HepG2 (cell line): Measurements from ENCODE around the gene LOXL3. TPM values are rescaled to one million over a fixed set of nuclear protein-coding genes. Genes with fewer than 3 reads are reported as not detected.

Experiments used
- CBX2 ChIP-seq, 2 experiments: fragments of 200-600 bp in 1 of 2; sonication (generic); formaldehyde crosslinking in 1 of 2; IDR thresholded peaks; 2 replicates each; pipeline versions ENCODE4 v1.7.0 to v1.8.1; 2018 to 2022; ENCODE audit warnings: low read depth in 2 of 2, low read length in 1 of 2, mild to moderate bottlenecking in 1 of 2, missing genetic modification reagents in 1 of 2
- HDAC2 ChIP-seq: sonication (generic); formaldehyde crosslinking; IDR thresholded peaks from 2 replicates; pipeline ENCODE4 v1.4.0; 2020; ENCODE audit warnings: missing genetic modification reagents
- HMGA1 ChIP-seq: sonication (generic); formaldehyde crosslinking; conservative IDR thresholded peaks from 2 replicates; pipeline ENCODE4 v1.4.0; 2020; ENCODE audit warnings: missing genetic modification reagents
- PCBP2 ChIP-seq: fragments of 200-400 bp; formaldehyde crosslinking; optimal IDR thresholded peaks from 2 replicates; pipeline ENCODE3; 2018; ENCODE audit warnings: low read length, low read depth; ENCODE audit not compliant: poor library complexity, severe bottlenecking
- PHF8 ChIP-seq: sonication (generic); formaldehyde crosslinking; IDR thresholded peaks from 2 replicates; pipeline ENCODE4 v1.5.0; 2020; ENCODE audit warnings: missing genetic modification reagents
- POLR2A ChIP-seq, 2 experiments: IDR thresholded peaks; 2 replicates each; pipeline ENCODE4 v1.6.1; 2011; ENCODE audit warnings: low read depth in 2 of 2, low read length in 2 of 2, mild to moderate bottlenecking in 1 of 2, moderate library complexity in 1 of 2; ENCODE audit not compliant: insufficient read depth in 1 of 2
- PPARG ChIP-seq: conservative IDR thresholded peaks from 2 replicates; pipeline ENCODE4 v1.6.1; 2016; ENCODE audit warnings: missing biosample characterization, missing genetic modification reagents
- RFX5 ChIP-seq: IDR thresholded peaks from 2 replicates; pipeline ENCODE4 v1.6.1; 2011; ENCODE audit warnings: low read depth, low read length, improper control_type of control experiment
- SRF ChIP-seq: IDR thresholded peaks from 2 replicates; pipeline ENCODE4 v1.6.1; 2011; ENCODE audit warnings: mild to moderate bottlenecking, low read depth, low read length, moderate library complexity
- TBP ChIP-seq: sonication (generic); formaldehyde crosslinking; IDR thresholded peaks from 2 replicates; pipeline ENCODE4 v1.5.0; 2020; ENCODE audit warnings: missing genetic modification reagents
- TBX2 ChIP-seq: sonication (generic); formaldehyde crosslinking; IDR thresholded peaks from 2 replicates; pipeline ENCODE4 v1.5.0; 2020; ENCODE audit warnings: missing genetic modification reagents, mild to moderate bottlenecking, borderline replicate concordance
- ZC3H13 ChIP-seq: sonication (generic); formaldehyde crosslinking; IDR thresholded peaks from 2 replicates; pipeline ENCODE4 v1.8.1; 2023; ENCODE audit warnings: mild to moderate bottlenecking, missing genetic modification reagents, moderate library complexity
- ZFP41 ChIP-seq: sonication (generic); formaldehyde crosslinking; IDR thresholded peaks from 2 replicates; pipeline ENCODE4 v1.4.0; 2020; ENCODE audit warnings: mild to moderate bottlenecking, missing genetic modification reagents, borderline replicate concordance
- ZNF17 ChIP-seq: sonication (generic); formaldehyde crosslinking; IDR thresholded peaks from 2 replicates; pipeline ENCODE4 v1.5.0; 2020; ENCODE audit warnings: mild to moderate bottlenecking, missing genetic modification reagents
- ZNF232 ChIP-seq: sonication (generic); formaldehyde crosslinking; IDR thresholded peaks from 2 replicates; pipeline ENCODE4 v1.4.0; 2020; ENCODE audit warnings: missing genetic modification reagents, borderline replicate concordance
- ZSCAN29 ChIP-seq: sonication (generic); formaldehyde crosslinking; conservative IDR thresholded peaks from 2 replicates; pipeline ENCODE4 v1.4.0; 2020; ENCODE audit warnings: mild to moderate bottlenecking, missing genetic modification reagents
- ZZZ3 ChIP-seq: sonication (generic); formaldehyde crosslinking; IDR thresholded peaks from 2 replicates; pipeline ENCODE4 v1.4.0; 2020; ENCODE audit warnings: missing genetic modification reagents, mild to moderate bottlenecking, borderline replicate concordance
- polyA plus RNA-seq, 8 experiments: library from polyadenylated mRNA; depleted of rRNA in 3 of 8; stranded (reverse) in 7 of 8; unstranded in 1 of 8; fragments of >200 nt; fragmentation: Illumina TruSeq in 4 of 8; extraction: Trizol in 4 of 8; gene quantifications; 2 replicates each; pipeline versions ENCODE4 v1.2.1 to v1.2.3, GENCODE V29; 2011 to 2016; ENCODE audit warnings: low read depth in 4 of 8, missing spikeins in 1 of 8, mixed read lengths in 1 of 8; ENCODE audit not compliant: insufficient read depth in 1 of 8
- total RNA-seq, 5 experiments: library from RNA; depleted of rRNA; stranded (reverse); fragments of >200 nt; fragmentation: Illumina TruSeq; extraction: Trizol; gene quantifications; 2 replicates each; pipeline ENCODE4 v1.2.3, GENCODE V29; 2016; ENCODE audit warnings: low read depth in 1 of 5
- TF ChIP-seq, protein P1 (sequence below): sonication (generic); formaldehyde crosslinking; IDR thresholded peaks from 2 replicates; pipeline ENCODE4 v1.4.0; 2020; ENCODE audit warnings: mild to moderate bottlenecking, low read depth, missing genetic modification reagents
- TF ChIP-seq, protein P2 (sequence below): sonication (generic); formaldehyde crosslinking; IDR thresholded peaks from 2 replicates; pipeline ENCODE4 v1.8.1; 2023; ENCODE audit warnings: mild to moderate bottlenecking, inconsistent platforms, moderate library complexity, missing genetic modification reagents, borderline replicate concordance
- TF ChIP-seq, protein P3 (sequence below): sonication (generic); formaldehyde crosslinking; IDR thresholded peaks from 2 replicates; pipeline ENCODE4 v1.8.0; 2022; ENCODE audit warnings: mild to moderate bottlenecking, missing genetic modification reagents, borderline replicate concordance
- TF ChIP-seq, protein P4 (sequence below): sonication (generic); formaldehyde crosslinking; IDR thresholded peaks from 2 replicates; pipeline ENCODE4 v1.5.1; 2020; ENCODE audit warnings: mild to moderate bottlenecking, moderate library complexity, missing genetic modification reagents

LOXL3 gene
- total and polyA plus RNA-seq, 2 of the 13 experiments (the other 11 are each of a cell fraction or from before 2014, with no cell fraction given), result 0.55 to 6.5 TPM

DNA sequence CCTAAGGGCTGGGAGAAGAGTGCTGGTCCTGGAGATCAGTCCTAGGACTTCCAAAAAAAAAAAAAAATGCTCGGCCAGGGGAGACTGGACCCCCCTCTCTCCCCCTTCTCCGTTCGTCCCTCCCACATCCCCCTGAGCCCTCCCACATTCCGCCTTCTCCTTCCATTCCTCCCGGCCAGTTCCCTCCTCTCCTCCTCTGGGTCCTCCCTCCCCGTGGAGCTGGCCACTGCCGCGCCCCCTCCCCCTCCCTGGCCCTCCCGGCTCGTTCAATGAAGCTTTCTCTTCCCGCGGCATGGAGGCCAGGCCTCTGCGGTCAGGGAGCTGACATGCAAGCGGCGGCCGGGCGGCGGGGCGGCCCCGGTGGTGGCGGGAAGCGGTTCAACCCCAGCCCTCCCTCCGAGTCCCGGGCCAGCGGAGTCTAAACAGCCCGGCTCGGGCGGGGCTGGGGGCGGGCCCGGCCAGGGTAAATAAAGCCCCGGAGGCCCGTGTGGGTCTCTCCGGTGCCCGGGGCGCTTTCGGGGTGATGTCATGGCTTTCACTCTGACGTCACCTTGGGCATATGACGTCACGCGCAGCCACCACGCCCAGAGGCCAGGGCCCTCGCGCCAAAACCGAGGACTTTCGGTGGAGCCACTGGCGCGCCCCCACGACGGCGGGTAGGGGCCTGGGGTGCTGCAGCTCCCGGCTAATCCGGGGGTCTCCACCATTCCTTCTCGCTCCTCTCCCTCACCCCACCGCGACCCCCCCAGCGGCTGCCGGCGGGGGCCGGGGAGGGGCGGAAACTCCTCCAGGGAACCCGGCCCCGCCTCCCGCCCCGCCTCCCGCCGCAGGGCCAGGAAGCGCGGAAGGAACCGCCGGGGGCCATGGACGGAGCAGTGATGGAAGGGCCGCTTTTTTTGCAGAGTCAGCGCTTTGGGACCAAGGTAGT is at the start of gene LOXL3, which contains the start of gene DOK1 (continued):
- peak; percentile 46; the same call in 1 of the 2 replicates for TF ChIP-seq ZC3H13 (CRISPR knock-in tag)
- no peak for TF ChIP-seq POLR2A (IDR thresholded peaks at IDR 0.05; ENCODE audit: insufficient read depth in 1 of 2, low read depth in 2 of 2, low read length in 2 of 2)
- TF ChIP-seq HDAC2 (CRISPR knock-in tag), result no peak
- TF ChIP-seq CBX2 (IDR thresholded peaks at IDR 0.05; ENCODE audit: low read depth, low read length), result no peak
- no peak for TF ChIP-seq CBX2 (CRISPR knock-in tag; IDR thresholded peaks at IDR 0.05; ENCODE audit: low read depth)
- TF ChIP-seq TBP, result no peak
- no peak for TF ChIP-seq PCBP2
- TF ChIP-seq, protein P1, sequence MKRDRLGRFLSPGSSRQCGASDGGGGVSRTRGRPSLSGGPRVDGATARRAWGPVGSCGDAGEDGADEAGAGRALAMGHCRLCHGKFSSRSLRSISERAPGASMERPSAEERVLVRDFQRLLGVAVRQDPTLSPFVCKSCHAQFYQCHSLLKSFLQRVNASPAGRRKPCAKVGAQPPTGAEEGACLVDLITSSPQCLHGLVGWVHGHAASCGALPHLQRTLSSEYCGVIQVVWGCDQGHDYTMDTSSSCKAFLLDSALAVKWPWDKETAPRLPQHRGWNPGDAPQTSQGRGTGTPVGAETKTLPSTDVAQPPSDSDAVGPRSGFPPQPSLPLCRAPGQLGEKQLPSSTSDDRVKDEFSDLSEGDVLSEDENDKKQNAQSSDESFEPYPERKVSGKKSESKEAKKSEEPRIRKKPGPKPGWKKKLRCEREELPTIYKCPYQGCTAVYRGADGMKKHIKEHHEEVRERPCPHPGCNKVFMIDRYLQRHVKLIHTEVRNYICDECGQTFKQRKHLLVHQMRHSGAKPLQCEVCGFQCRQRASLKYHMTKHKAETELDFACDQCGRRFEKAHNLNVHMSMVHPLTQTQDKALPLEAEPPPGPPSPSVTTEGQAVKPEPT (CRISPR knock-in tag), result no peak; the same call in none of the 2 replicates
- TF ChIP-seq ZFP41 (CRISPR knock-in tag), result no peak
- no peak for TF ChIP-seq HMGA1 (CRISPR knock-in tag)
- no peak for TF ChIP-seq ZNF232 (CRISPR knock-in tag)
- TF ChIP-seq, protein P2, sequence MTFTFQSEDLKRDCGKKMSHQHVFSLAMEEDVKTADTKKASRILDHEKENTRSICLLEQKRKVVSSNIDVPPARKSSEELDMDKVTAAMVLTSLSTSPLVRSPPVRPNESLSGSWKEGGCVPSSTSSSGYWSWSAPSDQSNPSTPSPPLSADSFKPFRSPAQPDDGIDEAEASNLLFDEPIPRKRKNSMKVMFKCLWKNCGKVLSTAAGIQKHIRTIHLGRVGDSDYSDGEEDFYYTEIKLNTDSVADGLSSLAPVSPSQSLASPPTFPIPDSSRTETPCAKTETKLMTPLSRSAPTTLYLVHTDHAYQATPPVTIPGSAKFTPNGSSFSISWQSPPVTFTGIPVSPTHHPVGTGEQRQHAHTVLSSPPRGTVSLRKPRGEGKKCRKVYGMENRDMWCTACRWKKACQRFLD (CRISPR knock-in tag), result no peak
- no peak for TF ChIP-seq PPARG
- no peak for TF ChIP-seq SRF
- TF ChIP-seq, protein P3, sequence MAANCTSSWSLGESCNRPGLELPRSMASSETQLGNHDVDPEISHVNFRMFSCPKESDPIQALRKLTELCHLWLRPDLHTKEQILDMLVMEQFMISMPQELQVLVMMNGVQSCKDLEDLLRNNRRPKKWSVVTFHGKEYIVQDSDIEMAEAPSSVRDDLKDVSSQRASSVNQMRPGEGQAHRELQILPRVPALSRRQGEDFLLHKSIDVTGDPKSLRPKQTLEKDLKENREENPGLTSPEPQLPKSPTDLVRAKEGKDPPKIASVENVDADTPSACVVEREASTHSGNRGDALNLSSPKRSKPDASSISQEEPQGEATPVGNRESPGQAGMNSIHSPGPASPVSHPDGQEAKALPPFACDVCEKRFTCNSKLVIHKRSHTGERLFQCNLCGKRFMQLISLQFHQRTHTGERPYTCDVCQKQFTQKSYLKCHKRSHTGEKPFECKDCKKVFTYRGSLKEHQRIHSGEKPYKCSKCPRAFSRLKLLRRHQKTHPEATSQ (CRISPR knock-in tag), result no peak
- TF ChIP-seq TBX2 (CRISPR knock-in tag), result 0 out of 2 replicates have a peak, but pooled peaks have one; percentile 37
- TF ChIP-seq PHF8 (CRISPR knock-in tag), result peak; percentile 53; the same call in 1 of the 2 replicates
- TF ChIP-seq ZZZ3 (CRISPR knock-in tag), result no peak
- no peak for TF ChIP-seq ZSCAN29 (CRISPR knock-in tag)
- TF ChIP-seq RFX5, result peak; percentile 51; the same call in 1 of the 2 replicates
- TF ChIP-seq, protein P4, sequence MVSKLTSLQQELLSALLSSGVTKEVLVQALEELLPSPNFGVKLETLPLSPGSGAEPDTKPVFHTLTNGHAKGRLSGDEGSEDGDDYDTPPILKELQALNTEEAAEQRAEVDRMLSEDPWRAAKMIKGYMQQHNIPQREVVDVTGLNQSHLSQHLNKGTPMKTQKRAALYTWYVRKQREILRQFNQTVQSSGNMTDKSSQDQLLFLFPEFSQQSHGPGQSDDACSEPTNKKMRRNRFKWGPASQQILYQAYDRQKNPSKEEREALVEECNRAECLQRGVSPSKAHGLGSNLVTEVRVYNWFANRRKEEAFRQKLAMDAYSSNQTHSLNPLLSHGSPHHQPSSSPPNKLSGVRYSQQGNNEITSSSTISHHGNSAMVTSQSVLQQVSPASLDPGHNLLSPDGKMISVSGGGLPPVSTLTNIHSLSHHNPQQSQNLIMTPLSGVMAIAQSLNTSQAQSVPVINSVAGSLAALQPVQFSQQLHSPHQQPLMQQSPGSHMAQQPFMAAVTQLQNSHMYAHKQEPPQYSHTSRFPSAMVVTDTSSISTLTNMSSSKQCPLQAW (CRISPR knock-in tag), result peak; percentile 49; the same call in 1 of the 2 replicates
- no peak for TF ChIP-seq ZNF17 (CRISPR knock-in tag)
